KOPT-K1 (cell line): ENCODE data around the gene SLC38A8.

ENCODE experiments used
- H3K27ac ChIP-seq: fragments of 200-600 bp; sonication (generic); 2 replicates; pipeline ENCODE4 v1.5.1; 2016; ENCODE audit warnings: antibody characterized with exemption, mild to moderate bottlenecking, low read depth, low read length; ENCODE audit not compliant: poor library complexity, severe bottlenecking
- H3K36me3 ChIP-seq: fragments of 200-600 bp; sonication (generic); 2 replicates; pipeline ENCODE4 v1.5.1; 2017; ENCODE audit warnings: antibody characterized with exemption, mild to moderate bottlenecking, low read length, moderate library complexity; ENCODE audit not compliant: insufficient read depth
- H3K9me3 ChIP-seq: fragments of 200-600 bp; sonication (generic); 2 replicates; pipeline ENCODE4 v1.5.1; 2017; ENCODE audit warnings: antibody characterized with exemption, low read length, mild to moderate bottlenecking; ENCODE audit not compliant: insufficient read depth, poor library complexity, severe bottlenecking

The SLC38A8 gene

GRCh38 chr16:84047626-84048025 lies 5.0 kb upstream of the SLC38A8 start:
- Histone ChIP-seq H3K36me3 (peaks cover 36% of the 10 kb centered on the region), H3K9me3 (no peaks in the 10 kb centered on the region), H3K27ac (no peak overlapping the region)

GRCh38 chr16:84047206-84047605 lies 4.6 kb upstream of the SLC38A8 start:
- Histone ChIP-seq H3K36me3 (peaks cover 31% of the 10 kb centered on the region), H3K9me3 (no peaks in the 10 kb centered on the region), H3K27ac (no peak overlapping the region)

GRCh38 chr16:84045818-84046470 lies 3.3 kb upstream of the SLC38A8 start:
- peaks cover 28% of the 10 kb centered on the region for H3K36me3 ChIP-seq
- no peak overlapping the region for H3K27ac ChIP-seq

GRCh38 chr16:84045001-84045817 lies 2.6 kb upstream of the SLC38A8 start:
- peaks cover 25% of the 10 kb centered on the region for H3K36me3 ChIP-seq
- H3K9me3 ChIP-seq: no peaks in the 10 kb centered on the region
- H3K27ac ChIP-seq: no peak overlapping the region

More at GRCh38 chr16:84045818-84046470, 3.3 kb upstream of the SLC38A8 start:
- H3K9me3 ChIP-seq: no peaks in the 10 kb centered on the region

- H3K9me3 ChIP-seq: no peaks in the 10 kb centered on the region
- H3K27ac ChIP-seq: no peak overlapping the region
- peaks cover 14% of the 10 kb centered on the region for H3K36me3 ChIP-seq
Measured at GRCh38 chr16:84044118-84044488, 1.5 kb upstream of the SLC38A8 start.

GRCh38 chr16:84043486-84044117 lies 1.0 kb upstream of the SLC38A8 start:
- peaks cover 11% of the 10 kb centered on the region for H3K36me3 ChIP-seq
- H3K9me3 ChIP-seq: no peaks in the 10 kb centered on the region
- H3K27ac ChIP-seq: no peak overlapping the region

GRCh38 chr16:84042879-84043485 lies 387 bp upstream of the SLC38A8 start:
- Histone ChIP-seq H3K9me3 (no peaks in the 10 kb centered on the region), H3K36me3 (peaks cover 5% of the 10 kb centered on the region; the same call in 1 of the 2 replicates), H3K27ac (no peak overlapping the region)

- Histone ChIP-seq H3K36me3 (no peaks in the 10 kb centered on the region), H3K27ac (no peak overlapping the region), H3K9me3 (no peaks in the 10 kb centered on the region)
Measured at GRCh38 chr16:84041881-84042280, 714 bp downstream of the SLC38A8 start.

- Histone ChIP-seq H3K27ac (no peak overlapping the region), H3K36me3 (no peaks in the 10 kb centered on the region), H3K9me3 (peaks cover 6% of the 10 kb centered on the region)
Measured at GRCh38 chr16:84040823-84041820, 1.5 kb downstream of the SLC38A8 start.

- H3K9me3 ChIP-seq: peaks cover 11% of the 10 kb centered on the region
- H3K36me3 ChIP-seq: no peaks in the 10 kb centered on the region
- H3K27ac ChIP-seq: no peak overlapping the region
Measured at GRCh38 chr16:84040226-84040822, 2.3 kb downstream of the SLC38A8 start.

GRCh38 chr16:84039696-84040095 lies 2.9 kb downstream of the SLC38A8 start:
- H3K27ac ChIP-seq: no peak overlapping the region
- peaks cover 11% of the 10 kb centered on the region for H3K9me3 ChIP-seq
- no peaks in the 10 kb centered on the region for H3K36me3 ChIP-seq

- Histone ChIP-seq H3K36me3 (no peaks in the 10 kb centered on the region), H3K27ac (no peak overlapping the region), H3K9me3 (peaks cover 11% of the 10 kb centered on the region)
Measured at GRCh38 chr16:84038469-84038868, 4.1 kb downstream of the SLC38A8 start.

GRCh38 chr16:84036982-84037425 lies 5.6 kb downstream of the SLC38A8 start:
- H3K36me3 ChIP-seq: no peaks in the 10 kb centered on the region
- H3K9me3 ChIP-seq: peaks cover 11% of the 10 kb centered on the region
- no peak overlapping the region for H3K27ac ChIP-seq

GRCh38 chr16:84036131-84036530 lies 6.5 kb downstream of the SLC38A8 start:
- H3K27ac ChIP-seq: no peak overlapping the region
- H3K36me3 ChIP-seq: no peaks in the 10 kb centered on the region
- H3K9me3 ChIP-seq: peaks cover 11% of the 10 kb centered on the region
